Kidney (tissue), 14 donors: Measurements from ENCODE around the gene PML. TPM values are rescaled to one million over a fixed set of nuclear protein-coding genes. Genes with fewer than 3 reads are reported as not detected.

ENCODE experiments used
- DNase-seq, 5 donors: peaks; one replicate each; pipeline ENCODE4 v3.0.0-alpha.2; 2013 to 2020
- FAIRE-seq: peaks from 2 replicates; lab custom pipeline; 2012; peaks lifted over from hg19 to GRCh38; lab: Jason Lieb, UNC
- H3K27ac ChIP-seq, 2 donors: one replicate each; pipeline ENCODE4 v1.7.0; 2013; ENCODE audit warnings: low read depth in 2 of 2, low read length in 2 of 2, inconsistent platforms in 1 of 2
- H3K27me3 ChIP-seq: one replicate; pipeline ENCODE4 v1.7.1; 2013; ENCODE audit warnings: low read length, inconsistent platforms; ENCODE audit not compliant: control insufficient read depth, insufficient read depth
- H3K36me3 ChIP-seq, 3 donors: one replicate each; pipeline versions ENCODE4 v1.7.0 to v1.7.1; 2013; ENCODE audit warnings: low read length in 3 of 3, control low read depth in 1 of 3, inconsistent platforms in 1 of 3; ENCODE audit not compliant: insufficient read depth in 3 of 3, control insufficient read depth in 2 of 3
- H3K4me1 ChIP-seq, 3 donors: one replicate each; pipeline versions ENCODE4 v1.7.0 to v1.7.1; 2013; ENCODE audit warnings: low read length in 3 of 3, inconsistent platforms in 1 of 3, low read depth in 1 of 3; ENCODE audit not compliant: control insufficient read depth in 2 of 3, insufficient read depth in 2 of 3
- H3K4me3 ChIP-seq, 3 donors: one replicate each; pipeline versions ENCODE4 v1.7.0 to v1.8.1; 2013; ENCODE audit warnings: low read length in 3 of 3, control low read depth in 1 of 3, inconsistent platforms in 1 of 3
- H3K9ac ChIP-seq, 3 donors: one replicate each; pipeline versions ENCODE4 v1.7.0 to v1.7.1; 2013; ENCODE audit warnings: low read length in 3 of 3, control low read depth in 1 of 3, inconsistent platforms in 1 of 3
- H3K9me3 ChIP-seq, 3 donors: one replicate each; pipeline versions ENCODE4 v1.7.0 to v1.7.1; 2013; ENCODE audit warnings: low read length in 3 of 3, control low read depth in 1 of 3, inconsistent platforms in 1 of 3; ENCODE audit not compliant: control insufficient read depth in 2 of 3, insufficient read depth in 1 of 3
- intact Hi-C: fragments of 100-400 bp; cut with DNase I; formaldehyde crosslinking; loops from one replicate; pipeline ENCODE4 v1.11.1; 2022
- polyA plus RNA-seq: library from polyadenylated mRNA; stranded (reverse); fragments of 350-450 nt; fragmentation: Illumina TruSeq; extraction: RNeasy Lipid Tissue Mini Kit (QIAGEN cat#74804); gene quantifications from one replicate; pipeline ENCODE4 v1.2.3, GENCODE V29; 2014; ENCODE audit warnings: low read depth, low replicate concordance; ENCODE audit not compliant: insufficient read depth
- total RNA-seq: library from RNA; stranded (reverse); fragmentation: NEBNext Ultra II Directional; extraction: Animal tissue kit (Norgen Biotek cat#: 25700); gene quantifications from one replicate; pipeline ENCODE4 v1.2.1, GENCODE V29; 2021
- TF ChIP-seq, protein P1 (sequence below): IDR thresholded peaks from 3 replicates; pipeline ENCODE4 v1.5.1; 2012; ENCODE audit warnings: mild to moderate bottlenecking, moderate library complexity, borderline replicate concordance; ENCODE audit not compliant: insufficient read depth; ENCODE audit errors: extremely low read depth
- donor health status: control.
- donor health status: control.
- donor health status: control.
- donor health status: control.
- donor health status: control.
- donor health status: DM: yes; HTN: yes; CAD: no.
- donor health status: Normal renal cell carcinoma (clear cell type).

PML gene
- total and polyA plus RNA-seq, 2 donors from 2014 or later, result 19.6 to 82.9 TPM

GRCh38 chr15:73962433-73962832 is 32.1 kb upstream of the PML start:
- DNase-seq (no peak), FAIRE-seq (no peak)
- TF ChIP-seq, protein P1, sequence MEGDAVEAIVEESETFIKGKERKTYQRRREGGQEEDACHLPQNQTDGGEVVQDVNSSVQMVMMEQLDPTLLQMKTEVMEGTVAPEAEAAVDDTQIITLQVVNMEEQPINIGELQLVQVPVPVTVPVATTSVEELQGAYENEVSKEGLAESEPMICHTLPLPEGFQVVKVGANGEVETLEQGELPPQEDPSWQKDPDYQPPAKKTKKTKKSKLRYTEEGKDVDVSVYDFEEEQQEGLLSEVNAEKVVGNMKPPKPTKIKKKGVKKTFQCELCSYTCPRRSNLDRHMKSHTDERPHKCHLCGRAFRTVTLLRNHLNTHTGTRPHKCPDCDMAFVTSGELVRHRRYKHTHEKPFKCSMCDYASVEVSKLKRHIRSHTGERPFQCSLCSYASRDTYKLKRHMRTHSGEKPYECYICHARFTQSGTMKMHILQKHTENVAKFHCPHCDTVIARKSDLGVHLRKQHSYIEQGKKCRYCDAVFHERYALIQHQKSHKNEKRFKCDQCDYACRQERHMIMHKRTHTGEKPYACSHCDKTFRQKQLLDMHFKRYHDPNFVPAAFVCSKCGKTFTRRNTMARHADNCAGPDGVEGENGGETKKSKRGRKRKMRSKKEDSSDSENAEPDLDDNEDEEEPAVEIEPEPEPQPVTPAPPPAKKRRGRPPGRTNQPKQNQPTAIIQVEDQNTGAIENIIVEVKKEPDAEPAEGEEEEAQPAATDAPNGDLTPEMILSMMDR, result no peak
- Histone ChIP-seq H3K4me3 (no peak overlapping the region), H3K27ac (no peak overlapping the region), H3K9me3 (no peaks in the 10 kb centered on the region), H3K36me3 (no peaks in the 10 kb centered on the region), H3K27me3 (no peaks in the 10 kb centered on the region), H3K4me1 (peaks cover 0 to 7% (median 5%) of the 10 kb centered on the region in 3 donors), H3K9ac (no peak overlapping the region)
- intact Hi-C loops, result no loop called here

DNA sequence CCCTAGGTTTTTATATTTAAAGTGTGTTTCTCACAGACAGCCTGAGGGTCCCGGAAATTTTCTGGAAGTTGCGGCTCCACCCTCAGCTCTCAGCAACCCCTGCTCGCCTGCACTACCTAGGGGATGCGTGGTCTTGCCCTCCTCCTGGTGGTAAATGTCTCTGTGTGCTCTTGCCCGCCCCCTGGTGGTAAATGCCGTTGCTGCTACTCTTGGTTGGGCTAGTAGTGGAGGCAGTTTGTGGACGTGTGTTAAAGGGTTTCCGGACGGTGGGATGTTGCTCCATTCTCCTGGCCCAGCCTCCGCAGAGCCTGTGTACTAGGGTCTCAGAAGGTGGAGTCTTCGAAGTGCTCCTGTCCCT is 29.8 kb upstream of the PML start:
- no peak for FAIRE-seq
- H3K36me3 ChIP-seq, result no peaks in the 10 kb centered on the region

GRCh38 chr15:73965094-73965757 is 29.3 kb upstream of the PML start:
- no peaks in the 10 kb centered on the region for H3K9me3 ChIP-seq
- TF ChIP-seq, protein P1, result no peak
- no peak for FAIRE-seq
- H3K4me1 ChIP-seq, result peaks cover 0 to 7% (median 5%) of the 10 kb centered on the region in 3 donors
- intact Hi-C loops, result no loop called here
- H3K27me3 ChIP-seq, result no peaks in the 10 kb centered on the region
- H3K9ac ChIP-seq, result no peak overlapping the region
- no peak overlapping the region for H3K27ac ChIP-seq
- no peaks in the 10 kb centered on the region for H3K36me3 ChIP-seq
- H3K4me3 ChIP-seq, result no peak overlapping the region
- peak; percentile 67 to 78 (median 75) for DNase-seq

More for the DNA sequence above, 29.8 kb upstream of the PML start:
- Histone ChIP-seq H3K9me3 (no peaks in the 10 kb centered on the region), H3K27ac (no peak overlapping the region), H3K27me3 (no peaks in the 10 kb centered on the region), H3K4me3 (no peak overlapping the region), H3K9ac (no peak overlapping the region), H3K4me1 (peaks cover 0 to 7% (median 5%) of the 10 kb centered on the region in 3 donors)
- TF ChIP-seq, protein P1, result peak; percentile 93
- peak; percentile 87 to 91 (median 89) for DNase-seq
- intact Hi-C loops, result no loop called here
